Dedifferentiated amniotic fluid mesenchymal stem cell (primary cell): ENCODE measurements around the gene BNIP2.

Source experiments
- DNase-seq: peaks from one replicate; pipeline ENCODE4 v3.0.0-alpha.2; 2016; ENCODE audit errors: extremely low spot score

Gene BNIP2

GRCh38 chr15:59632714-59633113, 56.4 kb downstream of the BNIP2 start:
- DNase-seq: no peak

GRCh38 chr15:59622289-59622688, 66.8 kb downstream of the BNIP2 start:
- DNase-seq: no peak

- no peak for DNase-seq
These were observed 70.7 kb downstream of the BNIP2 start for GRCh38 chr15:59618406-59618805.

- no peak for DNase-seq
These were observed 72.7 kb downstream of the BNIP2 start for GRCh38 chr15:59616379-59616778.

- DNase-seq: no peak
These were observed 73.5 kb downstream of the BNIP2 start for GRCh38 chr15:59615661-59616060.

GRCh38 chr15:59614153-59614552, 75.0 kb downstream of the BNIP2 start:
- no peak for DNase-seq

GRCh38 chr15:59611276-59612260, 77.6 kb downstream of the BNIP2 start, which contains the start of gene GCNT3:
Gene GCNT3 (plus strand): TSS chr15:59611783. CDS start chr15:59618239, 6,456 bp downstream.
- peak; percentile 26 for DNase-seq

GRCh38 chr15:59609730-59610712, 79.1 kb downstream of the BNIP2 start:
- DNase-seq: no peak
